GM12878 (cell line): ENCODE measurements around the gene KIFC3. TPM values are rescaled to one million over a fixed set of nuclear protein-coding genes. Genes with fewer than 3 reads are reported as not detected.

Experiments
- ATAC-seq: fragments of 200-7000 bp; cut with Tn5 transposase; 3 replicates; pipeline ENCODE4 v1.9.1; 2020; ENCODE audit warnings: mild to moderate bottlenecking, moderate library complexity
- BruUV-seq: library from RNA; stranded (reverse); fragments of 400-500 nt; replicated peaks from 2 replicates; lab custom pipeline; 2021; lab: Mats Ljungman, UMichigan
- CTCF ChIA-PET: fragments of 300-600 bp; sonication (Branson Sonifier 250); formaldehyde crosslinking; extraction: SDS; loops from one replicate; lab custom pipeline; 2021; ENCODE audit warnings: inconsistent platforms; lab: Yijun Ruan, JAX
- POLR2A ChIA-PET: fragments of 350-600 bp; formaldehyde crosslinking; extraction: SDS; loops from one replicate; lab custom pipeline; 2021; ENCODE audit warnings: inconsistent platforms; lab: Charles Lee
- RAD21 ChIA-PET: fragments of 300-600 bp; sonication (Branson Sonifier 250); formaldehyde crosslinking; loops from one replicate; lab custom pipeline; 2023; ENCODE audit warnings: antibody characterized with exemption; ENCODE audit not compliant: unreplicated experiment; lab: Charles Lee
- SMC1A ChIA-PET: fragments of 300-600 bp; sonication (Branson Sonifier 250); formaldehyde crosslinking; loops from one replicate; lab custom pipeline; 2023; ENCODE audit not compliant: unreplicated experiment, uncharacterized antibody; lab: Charles Lee
- DNase-seq: peaks from one replicate; pipeline ENCODE4 v3.0.0-alpha.2; 2011; ENCODE audit warnings: low read depth, low spot score
- FAIRE-seq: peaks from 3 replicates; lab custom pipeline; 2011; peaks lifted over from hg19 to GRCh38; lab: Jason Lieb, UNC
- H2AFZ ChIP-seq: 2 replicates; pipeline ENCODE4 v1.6.0; 2011; ENCODE audit warnings: low read depth, low read length, control low read depth; ENCODE audit not compliant: control insufficient read depth
- H3K27ac ChIP-seq: 2 replicates; pipeline ENCODE4 v1.5.1; 2011; ENCODE audit warnings: control low read depth; ENCODE audit not compliant: control insufficient read depth, insufficient read depth
- H3K27me3 ChIP-seq, 2 experiments: replicated peaks in 1 of 2; 2 replicates each; pipeline versions ENCODE4 v1.6.0 to v1.6.1; 2011; ENCODE audit warnings: low read length in 1 of 2; ENCODE audit not compliant: control insufficient read depth in 2 of 2, insufficient read depth in 2 of 2
- H3K36me3 ChIP-seq, 2 experiments: 2 replicates each; pipeline ENCODE4 v1.5.1; 2011; ENCODE audit warnings: low read length in 1 of 2; ENCODE audit not compliant: control insufficient read depth in 2 of 2, insufficient read depth in 2 of 2
- H3K4me1 ChIP-seq: 2 replicates; pipeline ENCODE4 v1.6.1; 2011; ENCODE audit warnings: mild to moderate bottlenecking, low read length, moderate library complexity, mixed read lengths; ENCODE audit not compliant: control insufficient read depth, insufficient read depth
- H3K4me2 ChIP-seq: 2 replicates; pipeline ENCODE4 v1.6.0; 2011; ENCODE audit warnings: control low read depth; ENCODE audit not compliant: control insufficient read depth, insufficient read depth
- H3K4me3 ChIP-seq: fragments of 200-600 bp; sonication (generic); 2 replicates; pipeline ENCODE4 v1.5.1; 2016
- H3K79me2 ChIP-seq: 2 replicates; pipeline ENCODE4 v1.6.0; 2011; ENCODE audit warnings: low read length; ENCODE audit not compliant: control insufficient read depth, insufficient read depth
- H3K9ac ChIP-seq: 2 replicates; pipeline ENCODE4 v1.8.0; 2011; ENCODE audit warnings: low read length, control low read depth, mixed read lengths; ENCODE audit not compliant: control insufficient read depth, insufficient read depth
- H3K9me3 ChIP-seq: replicated peaks from 3 replicates; pipeline ENCODE4 v1.5.1; 2011; ENCODE audit warnings: mild to moderate bottlenecking, low read length; ENCODE audit not compliant: control insufficient read depth, insufficient read depth
- H4K20me1 ChIP-seq: 2 replicates; pipeline ENCODE4 v1.6.0; 2011; ENCODE audit not compliant: control insufficient read depth, insufficient read depth
- BCL11A ChIP-seq: IDR thresholded peaks from 2 replicates; pipeline ENCODE4 v1.6.1; 2011; ENCODE audit warnings: low read depth, low read length
- BCL3 ChIP-seq: IDR thresholded peaks from 2 replicates; pipeline ENCODE4 v1.6.1; 2011; ENCODE audit warnings: borderline replicate concordance, low read depth, mild to moderate bottlenecking, moderate library complexity, low read length; ENCODE audit not compliant: insufficient read depth, poor library complexity, severe bottlenecking
- CEBPZ ChIP-seq: fragments of 150-350 bp; IDR thresholded peaks from 2 replicates; pipeline ENCODE4 v1.6.1; 2016; ENCODE audit warnings: low read depth, low read length
- CREM ChIP-seq: IDR thresholded peaks from 2 replicates; pipeline ENCODE4 v1.6.1; 2014; ENCODE audit warnings: antibody characterized with exemption, low read depth
- DPF2 ChIP-seq: fragments of 450-650 bp; IDR thresholded peaks from 2 replicates; pipeline ENCODE4 v1.6.1; 2017; ENCODE audit warnings: mild to moderate bottlenecking
- EZH2 ChIP-seq: IDR thresholded peaks from 2 replicates; pipeline ENCODE4 v1.6.1; 2012; ENCODE audit warnings: low read depth, mild to moderate bottlenecking, control low read depth, inconsistent platforms, low read length, borderline replicate concordance; ENCODE audit not compliant: control insufficient read depth
- IRF4 ChIP-seq: IDR thresholded peaks from 2 replicates; pipeline ENCODE4 v1.6.1; 2011; ENCODE audit warnings: low read depth, low read length
- MAX ChIP-seq: IDR thresholded peaks from 2 replicates; pipeline ENCODE4 v1.6.1; 2012; ENCODE audit warnings: low read depth, low read length, improper control_type of control experiment
- MYC ChIP-seq: IDR thresholded peaks from 2 replicates; pipeline ENCODE4 v1.6.1; 2011; ENCODE audit warnings: mild to moderate bottlenecking, low read length, moderate library complexity, inconsistent platforms; ENCODE audit not compliant: insufficient read depth, insufficient replicate concordance, insufficient read length, severe bottlenecking
- RCOR1 ChIP-seq: conservative IDR thresholded peaks from 2 replicates; pipeline ENCODE4 v1.6.1; 2012; ENCODE audit warnings: low read depth, low read length, improper control_type of control experiment
- SMC3 ChIP-seq: IDR thresholded peaks from 2 replicates; pipeline ENCODE4 v1.6.1; 2011; ENCODE audit warnings: low read length, improper control_type of control experiment, borderline replicate concordance
- ZSCAN29 ChIP-seq: fragments of 450-650 bp; IDR thresholded peaks from 2 replicates; pipeline ENCODE4 v1.6.1; 2017; ENCODE audit warnings: mild to moderate bottlenecking, moderate library complexity
- WGBS: methylation state at CpG from one replicate; pipeline ENCODE4 v1.1.6; 2016; ENCODE audit warnings: low lambda C conversion rate; ENCODE audit not compliant: insufficient replicate concordance, insufficient coverage; ENCODE audit errors: missing lambda C conversion rate; 5-methylcytosine and 5-hydroxymethylcytosine counted together
- in situ Hi-C: fragments of 300-500 bp; cut with MboI; formaldehyde crosslinking; loops from 9 replicates; pipeline ENCODE4 v1.14.3; 2018; ENCODE audit warnings: mixed read lengths
- intact Hi-C: fragments of 100-400 bp; cut with micrococcal nuclease; formaldehyde crosslinking; loops from one replicate; pipeline ENCODE4 v1.14.2; 2022; ENCODE audit not compliant: unreplicated experiment
- polyA plus RNA-seq, 11 experiments: library from polyadenylated mRNA; depleted of rRNA in 4 of 11; unstranded in 6 of 11; stranded (reverse) in 5 of 11; fragments of >200 nt; fragmentation: Nextera tagmentation in 4 of 11; fragmentation: Illumina TruSeq in 1 of 11; extraction: Ambion mirVana in 4 of 11; extraction: Trizol in 1 of 11; gene quantifications; 1 replicate in 1 of 11; 2 replicates in 10 of 11; pipeline versions ENCODE4 v1.2.1 to v1.2.3, GENCODE V29; 2011 to 2016; ENCODE audit warnings: inconsistent platforms in 2 of 11, missing spikeins in 2 of 11, low read depth in 1 of 11
- total RNA-seq, 4 experiments: library from RNA; depleted of rRNA in 3 of 4; stranded (reverse); fragments of >200 nt in 3 of 4; fragmentation: Illumina TruSeq in 1 of 4; extraction: Trizol in 1 of 4; gene quantifications; 2 replicates each; pipeline versions ENCODE4 v1.2.1 to v1.2.3, GENCODE V29; 2013 to 2021

KIFC3 gene
- total and polyA plus RNA-seq, 10 of the 15 experiments (the other 5 are each of a cell fraction or from before 2014, with no cell fraction given), result 0.22 to 1.3 (median 0.26) TPM; not detected in 3

GRCh38 chr16:57730771-57731730 lies 71.2 kb downstream of the KIFC3 start:
- RAD21 ChIA-PET, result no interaction called here
- Histone ChIP-seq H4K20me1 (no peaks in the 10 kb centered on the region), H3K9ac (no peak overlapping the region), H3K4me1 (peaks cover under 1% of the 10 kb centered on the region; the same call in 1 of the 2 replicates), H3K27ac (no peak overlapping the region), H3K4me3 (no peak overlapping the region), H3K79me2 (peaks cover 9% of the 10 kb centered on the region; the same call in 1 of the 2 replicates), H3K36me3 (no peaks in the 10 kb centered on the region), H3K4me2 (no peak overlapping the region), H2AFZ (no peak overlapping the region), H3K9me3 (peaks cover 4% of the 10 kb centered on the region; the same call in 2 of the 3 replicates), H3K27me3 (no peaks in the 10 kb centered on the region)
- TF ChIP-seq BCL3 (no peak), DPF2 (no peak), RCOR1 (no peak), MYC (no peak), CEBPZ (no peak), IRF4 (no peak), MAX (no peak), CREM (no peak), BCL11A (no peak), ZSCAN29 (no peak), EZH2 (no peak), SMC3 (no peak)
- BruUV-seq, result no TSS peak
- WGBS, result 72% methylated on average over 13 of the region's 13 CpGs
- ATAC-seq (no peak), DNase-seq (no peak), FAIRE-seq (no peak)
- intact Hi-C loops (no loop called here), in situ Hi-C loops (no loop called here)
- SMC1A ChIA-PET, result no interaction called here
- CTCF ChIA-PET, result no interaction called here
- POLR2A ChIA-PET, result interaction anchor here (1.0 kb wide), 1 partner anchor 20 kb away, joined by 4 read pairs; no protein-coding TSS in a partner anchor
